Islet precursor cell (in vitro differentiated cells): Measurements from ENCODE around the gene MYL5.

Experiments
- DNase-seq: peaks from one replicate; pipeline ENCODE4 v3.0.0-alpha.2; 2018

Gene MYL5

DNA sequence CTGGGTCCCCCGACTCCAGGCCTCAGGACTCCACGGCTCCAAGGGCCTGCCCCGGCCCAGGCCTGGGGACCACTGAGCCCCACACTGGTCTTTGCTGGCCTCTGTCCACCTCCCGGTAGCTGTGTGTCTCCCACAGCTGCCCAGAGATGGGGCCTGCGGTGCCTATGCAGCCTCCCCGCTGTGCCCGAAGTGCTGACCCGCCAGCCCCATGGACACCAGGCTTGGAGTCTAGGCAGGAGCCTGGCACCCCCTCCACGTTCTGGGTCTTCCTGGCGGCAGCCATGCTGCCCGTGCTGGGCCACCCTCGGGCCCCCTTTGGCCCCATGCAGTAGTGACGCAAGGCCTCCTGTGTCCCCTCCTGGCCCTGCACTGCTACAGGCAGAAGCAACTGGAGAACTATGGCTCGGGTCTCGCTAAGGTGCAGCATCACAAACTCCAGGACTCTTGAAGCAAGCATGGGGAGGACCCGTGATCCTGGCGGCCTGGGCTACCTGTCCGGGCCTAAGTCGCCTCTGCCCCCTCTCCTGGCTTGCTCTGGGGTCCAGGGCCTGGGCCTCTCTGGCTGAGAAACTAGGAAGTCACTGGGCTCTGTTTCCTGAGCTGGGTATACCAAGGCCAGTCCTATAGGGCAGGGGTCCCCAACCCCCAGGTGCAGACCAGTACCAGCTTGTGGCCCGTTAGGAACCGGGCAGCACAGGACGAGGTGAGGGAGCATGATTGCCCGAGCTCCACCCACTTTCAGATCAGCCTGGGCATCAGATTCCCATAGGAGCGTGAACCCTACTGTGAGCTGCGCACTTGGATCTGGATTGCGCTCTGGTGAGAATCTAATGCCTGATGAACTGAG, 917 bp downstream of the MYL5 start:
- no peak for DNase-seq

DNA sequence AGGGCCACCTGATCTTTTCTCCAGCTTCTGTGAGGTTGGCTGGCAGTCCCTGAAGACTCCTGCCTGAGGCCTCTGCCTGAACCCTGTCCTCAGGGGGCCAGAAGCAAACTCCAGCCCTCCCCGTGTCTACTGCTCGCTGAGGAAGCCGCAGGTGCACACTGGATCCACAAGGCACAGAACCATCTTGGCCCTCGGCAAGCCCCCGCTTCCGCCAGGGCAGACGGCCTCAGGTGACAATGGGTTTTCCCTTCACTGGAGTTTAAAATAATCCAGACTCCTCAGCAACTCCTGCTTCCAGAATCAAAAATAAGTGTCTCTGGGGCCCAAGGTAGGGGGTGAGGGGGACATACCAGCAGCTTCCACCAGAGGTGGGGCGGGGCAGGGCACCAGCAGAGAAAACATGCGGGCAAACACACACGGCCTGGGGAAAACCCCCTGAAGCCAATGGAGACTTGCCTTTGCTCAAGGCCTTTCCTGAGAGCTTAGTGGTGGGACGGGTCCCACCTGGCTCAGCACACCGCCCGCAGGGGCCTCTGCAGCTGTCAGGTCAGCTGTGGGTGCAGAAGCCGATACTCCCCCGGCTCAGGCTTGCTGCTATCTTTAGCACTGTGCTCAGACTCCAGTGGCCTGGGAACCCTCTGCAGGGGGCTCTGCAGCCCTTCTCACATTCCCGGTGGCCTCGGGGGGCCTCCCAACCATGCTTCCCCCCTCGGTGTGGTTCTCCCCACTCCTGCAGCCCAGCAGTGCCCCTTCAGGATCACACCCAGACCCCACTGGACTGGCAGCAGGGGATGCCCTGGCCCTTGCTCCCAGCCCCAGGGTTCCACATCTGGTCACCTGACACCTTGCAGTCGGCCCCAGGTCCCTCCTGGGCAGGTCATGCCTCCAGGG, 1.9 kb downstream of the MYL5 start:
- no peak for DNase-seq

DNA sequence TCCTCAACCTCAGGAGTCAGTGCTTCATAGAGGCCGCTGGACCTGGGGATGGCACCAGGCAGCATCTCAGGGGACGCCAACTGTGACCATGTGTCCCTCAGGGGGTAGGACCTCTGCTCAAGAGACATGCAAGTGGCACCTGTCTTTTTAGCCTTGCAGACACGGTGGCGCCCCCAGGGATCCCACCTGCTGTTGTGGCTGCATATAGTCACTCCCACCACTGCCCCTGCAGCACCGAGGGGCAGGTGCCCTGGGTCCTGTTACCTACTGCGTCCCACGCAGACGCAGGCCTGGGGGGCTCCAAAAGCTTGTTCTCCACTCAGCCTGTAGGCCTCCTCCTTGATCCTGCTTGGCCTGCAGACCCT, 2.5 kb downstream of the MYL5 start:
- DNase-seq, result no peak

- no peak for DNase-seq
These were observed 3.3 kb downstream of the MYL5 start for GRCh38 chr4:677431-678293.

DNA sequence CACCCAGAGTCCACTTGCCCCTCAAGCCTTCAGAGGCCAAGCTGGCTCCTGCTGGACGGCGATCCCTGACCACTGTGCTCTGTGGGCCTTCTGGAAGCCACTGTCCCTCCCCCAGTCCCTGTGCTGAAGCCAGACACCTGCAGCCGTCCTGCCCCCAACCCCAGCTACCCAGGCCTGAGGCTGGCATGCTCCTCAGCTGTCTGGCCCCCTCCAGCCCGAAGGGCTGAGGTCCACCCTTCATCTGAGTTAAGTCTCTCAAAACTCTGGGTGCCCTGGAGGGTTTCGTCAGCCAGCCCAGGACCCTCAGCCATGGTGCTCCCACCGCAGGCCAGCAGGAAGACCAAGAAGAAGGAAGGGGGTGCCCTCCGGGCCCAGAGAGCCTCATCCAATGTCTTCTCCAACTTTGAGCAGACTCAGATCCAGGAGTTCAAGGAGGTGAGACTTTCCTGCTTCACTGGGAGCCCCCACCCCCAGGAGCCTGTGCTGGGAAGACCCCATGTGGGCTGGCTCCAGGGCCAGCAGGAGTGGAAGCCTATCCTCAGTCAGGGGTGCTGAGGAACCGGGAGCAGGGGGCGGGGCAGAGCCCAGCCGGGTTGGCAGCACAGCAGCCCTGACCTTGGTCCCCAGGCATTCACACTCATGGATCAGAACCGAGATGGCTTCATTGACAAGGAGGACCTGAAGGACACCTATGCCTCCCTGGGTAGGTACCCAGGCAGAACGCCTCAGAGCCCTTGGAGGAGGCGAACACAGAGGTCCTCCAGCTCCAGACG, 4.2 kb downstream of the MYL5 start:
- DNase-seq, result no peak

DNA sequence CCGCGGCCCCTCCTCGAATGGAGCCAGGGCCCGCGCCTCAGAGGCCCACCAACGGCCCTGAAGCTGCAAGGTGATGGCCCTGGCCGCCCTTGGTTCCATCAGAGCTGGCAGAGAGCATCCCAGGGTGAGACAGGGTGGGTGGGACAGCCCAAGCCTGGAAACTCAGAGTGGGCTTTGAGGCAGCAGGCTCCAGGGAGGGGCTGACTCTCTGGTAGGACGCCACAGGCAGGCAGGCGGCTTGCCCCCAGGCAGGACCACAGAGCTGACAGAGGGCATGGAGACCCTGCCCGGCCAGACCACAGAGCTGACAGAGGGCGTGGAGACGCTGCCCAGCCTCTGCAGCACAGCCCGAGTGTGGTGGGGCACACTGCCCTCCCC, 4.8 kb downstream of the MYL5 start:
- DNase-seq, result no peak

GRCh38 chr4:679629-680028, 5.3 kb downstream of the MYL5 start:
- DNase-seq, result no peak

DNA sequence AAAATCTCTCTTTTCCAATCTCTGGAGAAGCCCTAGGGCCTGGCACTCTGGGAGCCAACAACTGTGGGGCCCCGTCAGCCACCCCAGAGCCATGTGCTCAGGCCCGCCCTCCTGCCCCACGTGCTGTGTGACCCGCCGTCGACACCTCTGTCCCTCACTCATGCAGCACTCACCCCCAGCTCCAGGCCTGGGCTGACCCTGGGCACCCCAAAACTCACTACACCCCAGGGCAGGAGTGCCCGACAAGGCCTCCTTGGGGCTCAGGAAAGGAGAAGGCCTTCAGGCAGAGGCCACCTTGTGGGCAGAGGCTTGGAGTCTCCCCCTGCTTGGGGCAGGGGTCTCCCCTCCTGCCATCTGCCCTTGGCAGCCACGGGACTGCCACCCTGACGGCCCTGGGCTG, 5.7 kb downstream of the MYL5 start:
- no peak for DNase-seq

GRCh38 chr4:680551-680927, 6.2 kb downstream of the MYL5 start:
- no peak for DNase-seq

DNA sequence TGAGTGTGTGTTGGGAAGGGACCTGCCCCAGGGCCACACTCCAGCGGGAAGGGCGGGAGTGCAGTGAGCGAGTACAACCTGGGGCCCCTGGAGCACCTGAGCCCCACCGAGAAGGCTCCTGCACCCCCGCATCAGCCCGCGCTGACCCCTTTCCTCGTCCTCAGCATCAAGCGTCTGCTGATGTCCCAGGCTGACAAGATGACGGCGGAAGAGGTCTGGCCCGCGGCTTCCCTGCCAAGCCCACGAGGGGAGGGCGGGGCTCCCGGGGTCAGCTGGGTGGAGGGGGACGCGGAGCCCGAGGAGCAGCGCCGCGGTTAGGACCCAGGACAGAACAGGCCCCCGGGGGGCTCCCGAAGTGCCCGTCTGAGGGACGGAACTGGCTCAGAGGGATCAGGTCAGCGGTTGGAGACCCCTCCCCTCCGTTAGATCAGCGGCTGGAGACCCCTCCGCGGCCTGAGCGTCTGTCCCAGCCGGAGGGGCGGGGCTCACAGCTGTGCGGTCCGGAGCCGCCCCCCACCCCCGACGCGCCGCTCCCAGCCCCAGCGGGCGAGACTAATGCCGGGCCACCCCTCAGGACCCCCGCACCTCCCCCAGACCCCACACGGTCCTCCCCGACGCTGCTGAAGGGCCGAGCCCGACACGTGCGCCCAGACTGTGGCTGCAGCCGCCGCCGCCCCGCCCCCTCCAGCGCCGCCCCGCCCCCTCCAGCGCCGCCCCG, 6.7 kb downstream of the MYL5 start:
- DNase-seq, result peak; percentile 90

GRCh38 chr4:681736-682451, 7.6 kb downstream of the MYL5 start:
- peak; percentile 66 for DNase-seq

DNA sequence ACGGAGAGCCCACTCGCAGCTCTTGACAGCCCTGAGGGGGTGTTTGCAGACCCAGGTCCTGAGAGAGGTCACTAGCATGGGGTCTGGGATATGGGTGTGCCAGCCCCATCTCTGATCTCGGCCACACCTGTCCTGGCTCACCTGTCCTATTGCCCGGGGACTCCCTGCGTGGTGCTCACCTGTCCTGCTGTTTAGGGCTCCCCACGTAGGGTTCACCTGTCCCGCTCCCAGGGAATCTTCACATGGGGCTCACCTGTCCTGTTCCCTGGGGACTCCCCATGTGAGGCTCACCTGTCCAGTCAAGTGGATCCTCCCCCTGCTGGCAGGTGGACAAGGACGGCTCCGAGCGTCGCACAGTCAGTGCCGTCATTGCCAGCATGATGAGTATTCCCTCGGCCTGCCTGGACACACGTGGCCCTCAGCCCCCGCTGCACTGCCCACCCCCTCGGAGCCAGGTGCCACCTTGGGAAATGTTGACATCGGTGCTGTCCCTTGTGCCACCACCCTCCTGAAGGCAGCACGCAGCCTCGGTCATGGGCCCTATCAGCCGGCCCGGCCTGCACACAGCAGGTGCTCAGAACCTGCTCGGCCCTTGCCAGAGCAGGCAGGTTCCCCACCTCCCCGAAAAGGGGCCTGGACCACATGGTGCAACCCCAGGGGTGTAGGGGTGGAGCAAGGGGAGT, 8.3 kb downstream of the MYL5 start:
- no peak for DNase-seq

GRCh38 chr4:683247-683897, 9.0 kb downstream of the MYL5 start:
- no peak for DNase-seq

DNA sequence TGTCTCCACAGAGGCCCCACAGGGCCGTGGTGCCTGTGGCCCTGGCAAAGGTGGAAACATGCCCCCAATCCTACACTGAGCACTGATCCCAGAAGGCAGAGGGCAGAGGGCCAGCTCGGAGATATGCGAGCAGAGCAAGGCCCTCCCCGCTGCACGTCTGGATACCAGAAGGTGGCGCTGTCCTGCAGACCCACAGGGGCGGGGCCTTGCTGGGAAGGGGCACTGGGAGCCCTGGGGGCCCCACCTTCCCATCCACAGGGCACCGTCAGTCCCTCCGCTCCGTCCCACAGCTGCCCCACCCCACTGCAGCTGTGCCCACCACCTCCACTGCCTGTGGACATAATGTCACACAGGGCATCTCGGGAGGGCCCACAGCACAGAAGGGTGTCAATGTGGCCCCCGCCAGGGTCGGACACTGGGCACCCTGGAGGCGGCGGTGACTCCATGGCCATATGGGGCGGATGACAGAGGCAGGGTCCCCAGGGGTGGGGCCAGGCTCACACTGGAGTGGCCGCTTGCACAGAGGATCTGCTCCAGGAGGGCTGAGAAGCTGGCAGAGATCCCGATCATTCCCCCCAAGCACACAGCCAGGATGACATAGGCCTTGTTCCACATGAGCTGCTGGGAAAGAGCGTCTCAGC, 9.8 kb downstream of the MYL5 start:
- DNase-seq, result peak; percentile 90

DNA sequence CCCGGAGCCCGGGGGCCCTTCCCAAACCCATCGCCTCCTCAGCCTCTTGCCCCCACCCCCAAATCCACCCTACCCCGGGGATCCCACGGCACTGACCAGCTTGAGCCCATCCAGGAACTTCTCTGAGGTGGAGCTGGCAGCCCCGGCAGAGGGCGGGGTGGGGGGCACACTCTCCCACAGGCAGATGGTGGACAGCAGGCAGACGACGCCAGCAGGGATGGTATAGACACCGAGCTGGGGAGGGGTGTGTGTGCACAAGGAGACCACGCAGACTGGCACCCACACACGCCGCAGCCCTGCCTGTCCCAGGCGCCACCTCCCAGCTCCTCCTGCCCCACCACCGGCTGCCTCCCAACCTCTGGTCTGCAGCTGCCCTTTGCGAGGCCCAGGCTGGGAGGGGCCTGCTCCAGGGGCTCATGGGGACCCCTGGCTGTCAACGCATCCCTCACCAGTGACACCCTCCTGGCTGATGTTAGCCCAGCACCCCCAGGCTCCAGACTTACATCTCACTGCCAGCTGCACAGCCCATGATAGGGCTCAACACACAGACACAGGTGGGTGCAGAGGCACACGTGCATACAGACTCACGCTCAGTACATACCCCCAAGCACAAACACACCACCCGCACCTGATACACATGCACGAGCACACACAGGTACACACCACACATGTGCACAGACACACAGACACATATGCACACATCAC, 10.4 kb downstream of the MYL5 start:
- DNase-seq, result peak; percentile 54

GRCh38 chr4:685679-686412, 11.5 kb downstream of the MYL5 start:
- DNase-seq, result peak; percentile 52

DNA sequence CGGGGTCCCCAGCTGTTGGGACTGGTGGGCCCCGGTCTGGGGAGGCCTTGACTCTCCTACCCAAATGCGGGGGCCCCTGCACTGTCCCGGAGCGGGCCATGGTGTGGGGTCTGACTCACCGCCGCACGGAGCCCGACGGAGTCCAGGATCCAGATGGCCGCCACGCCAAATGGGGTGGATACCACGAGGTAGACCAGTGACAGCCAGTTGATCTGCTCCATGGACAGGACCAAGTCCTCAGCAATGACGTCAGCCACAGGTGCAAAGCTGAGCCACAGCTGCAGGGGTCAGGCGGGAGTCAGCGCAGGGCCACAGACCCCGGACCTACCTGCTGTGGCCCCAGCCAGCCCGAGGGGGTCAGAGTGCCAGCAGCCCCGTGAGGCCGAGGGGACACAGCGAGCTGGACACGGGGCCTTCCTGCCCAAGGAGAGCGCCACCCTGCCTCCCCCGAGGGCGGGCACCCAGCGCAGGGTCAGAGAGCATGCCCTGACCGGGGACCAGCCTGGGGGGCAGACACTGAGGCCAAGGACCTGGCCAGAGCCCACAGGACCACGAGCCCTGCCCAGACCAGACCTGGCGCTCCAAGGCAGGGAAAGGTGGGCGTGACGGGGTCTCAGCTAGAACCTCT, 12.2 kb downstream of the MYL5 start:
- peak; percentile 46 for DNase-seq
